HG03280 (cell line): ENCODE measurements around the gene SSBP3.

Source experiments
- ATAC-seq: cut with Tn5 transposase; IDR thresholded peaks from one replicate; pipeline ENCODE4 v1.9.1; 2021; ENCODE audit warnings: mild to moderate bottlenecking, moderate library complexity; ENCODE audit not compliant: unreplicated experiment

SSBP3 gene

DNA sequence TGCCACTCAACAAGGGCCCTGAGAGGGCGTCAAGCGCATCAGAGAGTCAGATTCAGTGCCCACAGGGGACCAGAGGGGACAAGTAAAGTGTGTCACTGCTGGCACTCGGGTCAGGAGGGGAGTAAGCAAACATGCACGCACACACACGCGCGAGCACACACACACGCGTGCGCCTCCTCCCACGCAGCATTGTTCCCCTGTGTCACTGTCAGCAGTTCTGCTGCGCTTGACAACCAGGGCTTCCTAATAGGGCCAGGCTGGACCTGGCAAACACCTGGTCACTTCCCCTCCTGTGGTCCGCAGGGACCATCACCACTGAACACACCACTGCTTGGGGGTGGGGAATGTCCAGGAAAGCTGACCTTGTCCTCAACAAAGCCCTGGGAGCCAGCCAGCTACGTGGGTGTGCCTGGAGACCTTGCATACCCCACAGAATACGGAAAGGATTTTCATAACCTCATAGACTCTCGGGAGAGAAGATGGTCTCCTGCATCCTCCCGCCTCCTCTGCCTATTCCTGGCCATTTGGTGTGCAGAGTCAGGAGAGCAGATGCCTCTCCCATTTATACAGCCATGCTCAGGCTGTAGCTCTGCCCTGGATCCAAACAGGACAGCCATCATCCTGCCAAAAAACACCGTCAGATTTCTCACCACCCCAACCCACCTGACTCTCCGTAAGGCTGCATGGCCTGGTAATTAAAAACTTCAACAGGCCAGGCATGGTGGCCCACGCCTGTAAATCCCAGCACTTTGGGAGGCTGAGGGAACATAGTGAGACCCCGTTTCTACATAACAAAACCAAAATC lies 73.2 kb downstream of the SSBP3 start:
- ATAC-seq: no peak

DNA sequence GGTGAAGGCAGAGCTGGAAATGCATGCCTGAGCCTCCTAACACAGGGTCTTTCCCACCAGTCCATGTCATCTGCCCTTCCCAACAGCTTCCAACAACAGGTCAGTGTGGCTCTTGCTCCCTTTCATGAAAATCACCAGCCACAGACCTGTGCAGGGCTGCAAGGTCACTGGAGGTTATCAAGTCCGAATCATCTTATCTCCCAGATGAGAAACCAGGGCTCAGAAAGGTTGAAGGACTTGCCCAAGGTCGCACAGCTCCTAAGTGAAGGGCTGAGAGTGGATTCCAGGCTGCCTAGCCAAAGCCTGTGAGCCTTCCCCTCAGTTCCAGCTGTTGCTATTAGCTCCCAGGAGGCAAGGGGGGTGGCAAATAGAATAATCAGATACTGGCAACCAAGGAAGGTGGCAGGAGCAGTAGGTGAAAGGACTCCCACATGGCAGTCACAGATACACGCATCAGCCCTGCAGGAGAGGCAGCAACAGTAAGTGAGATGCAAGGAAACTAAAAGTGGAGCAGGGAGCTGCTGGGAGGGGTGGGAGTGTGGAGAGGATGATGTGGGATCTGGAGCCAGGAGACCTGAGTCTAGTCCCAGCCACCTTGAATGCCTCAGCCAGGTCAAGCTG lies 74.2 kb downstream of the SSBP3 start:
- ATAC-seq: no peak

DNA sequence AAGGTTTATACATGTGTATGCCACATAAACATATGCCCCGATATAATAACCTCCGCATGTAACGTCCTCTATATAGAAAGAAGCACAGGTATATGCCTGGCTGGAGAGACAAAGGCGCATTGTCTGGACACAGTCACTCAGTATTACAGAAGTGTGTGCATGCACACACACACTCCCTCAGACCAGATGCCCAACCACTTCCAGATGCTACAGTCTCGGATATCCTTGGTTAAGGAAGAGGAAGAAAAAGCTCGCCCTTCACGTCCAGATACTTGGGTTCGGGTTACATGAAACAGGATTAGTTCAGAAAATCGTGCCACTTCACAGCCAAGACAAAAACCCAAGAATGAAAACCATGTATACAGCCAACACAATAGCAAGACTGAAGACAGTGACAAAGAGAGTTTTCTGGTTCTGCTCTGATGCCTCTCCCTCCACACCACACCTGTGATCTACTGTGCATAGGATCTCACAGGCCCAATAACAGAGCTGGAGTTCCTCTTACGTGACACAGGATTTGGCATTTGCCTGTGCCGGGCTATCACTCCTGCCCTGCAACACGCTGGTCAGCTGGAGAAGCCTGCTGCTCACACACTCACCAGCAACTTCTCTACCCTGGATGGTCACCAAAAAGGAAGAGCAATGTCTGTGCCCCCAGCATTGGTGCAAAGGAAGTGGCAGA lies 75.0 kb downstream of the SSBP3 start:
- no peak for ATAC-seq

GRCh38 chr1:54329312-54330003 lies 76.7 kb downstream of the SSBP3 start:
- no peak for ATAC-seq

GRCh38 chr1:54328066-54328636 lies 78.0 kb downstream of the SSBP3 start:
- no peak for ATAC-seq

DNA sequence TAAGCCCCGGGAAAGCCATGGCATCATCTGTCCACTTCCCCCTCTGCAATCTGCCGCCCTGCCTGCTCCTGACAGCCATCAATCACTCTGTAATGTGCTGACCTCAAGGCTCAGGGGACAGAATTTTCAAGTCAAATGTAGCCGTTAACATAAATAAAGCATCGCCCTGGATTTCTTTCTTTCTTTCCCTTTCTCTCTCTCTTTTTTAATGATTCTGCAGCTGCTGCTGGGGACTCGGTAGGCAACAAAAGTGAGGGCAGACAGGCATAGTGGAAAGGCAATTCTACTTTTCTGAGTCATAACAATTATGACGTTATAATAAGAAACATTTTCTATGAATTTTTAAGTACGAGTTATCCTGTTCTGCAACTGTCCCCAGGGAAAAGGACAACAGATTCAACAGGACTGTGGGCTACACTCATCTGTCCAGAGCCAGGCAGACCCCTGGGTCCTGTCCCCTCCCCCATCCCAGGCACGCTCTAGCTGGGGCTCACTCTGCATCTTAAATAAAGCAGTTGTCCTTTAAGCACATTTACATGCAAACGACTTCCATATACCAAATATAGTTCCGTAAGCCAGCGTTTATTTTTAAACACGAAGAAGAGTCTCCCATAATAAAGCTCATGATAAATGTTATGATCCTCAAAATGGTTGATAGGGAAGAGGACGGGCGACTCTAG lies 78.7 kb downstream of the SSBP3 start:
- ATAC-seq: no peak

GRCh38 chr1:54326543-54327385 lies 79.4 kb downstream of the SSBP3 start:
- ATAC-seq: no peak

- ATAC-seq: no peak
These were observed 80.3 kb downstream of the SSBP3 start for GRCh38 chr1:54325703-54326461.

DNA sequence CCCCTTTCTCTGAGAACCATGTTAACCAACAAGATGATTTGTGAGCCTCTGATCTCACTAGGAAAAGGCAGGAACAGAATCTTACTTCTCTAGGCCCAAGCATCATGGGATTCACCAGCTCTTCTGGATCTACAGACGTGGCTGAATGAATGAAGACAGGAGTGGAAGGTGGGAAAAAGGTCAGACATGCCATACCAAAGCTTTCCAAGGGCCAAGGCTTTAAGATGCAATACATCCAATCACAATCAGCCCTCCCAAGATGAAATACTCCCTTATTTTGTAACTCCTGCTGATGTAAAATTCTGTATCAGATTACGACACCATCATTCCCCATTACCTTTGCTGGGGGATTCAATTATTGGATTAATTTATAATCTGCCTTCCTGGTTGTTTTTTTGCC lies 80.9 kb downstream of the SSBP3 start:
- no peak for ATAC-seq

DNA sequence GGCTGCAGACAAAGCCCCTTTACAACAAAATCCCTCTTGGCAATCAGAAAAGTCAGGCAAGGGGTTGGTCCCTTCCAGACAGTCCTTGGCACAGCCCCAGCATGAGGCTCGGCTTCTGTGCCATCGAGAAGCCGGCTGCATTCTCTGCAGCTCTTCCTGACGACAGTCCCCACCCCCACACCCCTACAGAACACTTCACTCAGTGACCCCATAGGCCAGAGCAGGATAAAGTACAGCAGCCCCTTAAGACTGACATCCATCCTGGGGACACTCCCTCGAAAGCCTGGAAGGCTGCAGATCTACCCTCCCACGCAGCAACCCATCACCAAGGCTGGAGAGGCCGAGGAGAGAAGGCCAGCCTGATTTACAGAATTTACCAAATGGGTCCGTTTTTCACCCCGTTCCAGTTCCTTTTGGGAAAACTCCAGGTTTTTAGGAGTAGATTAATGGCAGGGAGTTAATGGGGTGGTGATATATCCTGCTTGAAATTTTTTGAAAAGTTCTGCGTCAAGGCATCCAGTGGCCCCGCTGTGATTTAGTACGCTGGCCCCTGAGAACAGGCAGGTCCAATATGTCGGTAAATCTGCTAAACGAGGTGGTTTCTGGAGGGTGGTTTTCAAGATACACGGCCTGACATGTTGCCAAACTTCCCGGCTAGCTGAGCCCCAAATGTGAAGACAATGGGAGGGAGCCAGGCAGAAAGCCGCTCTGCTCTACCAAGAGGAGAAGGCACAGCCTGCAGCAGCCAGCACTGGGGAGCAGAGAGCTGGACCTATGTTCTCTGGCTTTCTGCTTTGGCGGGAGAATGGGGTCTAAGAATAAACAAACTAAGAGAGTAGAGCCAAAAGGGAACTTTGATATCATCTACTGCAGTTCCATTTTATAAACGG lies 81.7 kb downstream of the SSBP3 start:
- ATAC-seq: no peak

DNA sequence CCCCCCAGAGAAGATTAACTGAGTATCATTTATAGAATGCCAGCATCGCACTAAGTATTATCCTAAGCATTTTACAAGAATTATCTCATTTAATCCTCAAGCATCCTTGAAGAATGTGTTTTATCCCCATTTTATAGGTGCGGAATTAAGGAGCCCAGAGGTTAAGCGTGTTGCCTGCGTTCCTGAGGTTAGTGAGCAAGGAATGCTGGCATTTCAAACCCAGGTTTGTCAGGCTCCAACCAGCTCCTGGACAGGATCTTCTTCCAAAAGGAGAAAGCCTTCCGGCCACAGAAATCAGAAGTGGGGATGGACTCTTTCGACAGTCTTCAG lies 82.3 kb downstream of the SSBP3 start:
- ATAC-seq: no peak

GRCh38 chr1:54323324-54323739 lies 82.9 kb downstream of the SSBP3 start:
- ATAC-seq: no peak

DNA sequence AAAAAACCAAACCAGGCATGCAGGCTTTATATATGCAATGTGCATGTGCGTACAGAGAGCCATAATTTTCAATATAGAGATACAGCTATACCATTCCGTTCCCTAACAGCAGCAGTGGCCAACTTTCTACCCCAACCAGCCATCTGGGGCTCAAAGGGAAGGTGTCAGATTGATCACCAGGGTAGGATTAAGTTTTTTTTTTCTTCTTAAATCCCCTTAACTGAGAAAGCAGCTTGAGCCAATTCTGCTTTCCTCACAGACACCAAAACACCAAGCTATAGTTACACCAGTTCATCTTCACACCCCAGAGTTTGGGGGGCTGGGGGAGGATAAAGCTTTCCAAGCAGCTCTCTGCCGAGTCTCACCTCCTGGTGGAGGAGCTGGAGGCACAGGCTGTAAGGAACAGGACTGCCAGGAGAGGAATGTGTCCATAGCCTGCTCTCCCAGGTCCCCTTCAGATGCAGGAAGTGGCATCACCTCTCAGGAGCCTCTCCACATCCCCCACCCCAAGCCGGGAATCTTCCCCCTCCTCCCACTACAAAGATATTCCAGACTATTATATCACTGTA lies 87.9 kb downstream of the SSBP3 start:
- no peak for ATAC-seq

GRCh38 chr1:54317084-54317483 lies 89.1 kb downstream of the SSBP3 start:
- ATAC-seq: no peak

- ATAC-seq: no peak
These were observed 91.1 kb downstream of the SSBP3 start for GRCh38 chr1:54315099-54315498.

DNA sequence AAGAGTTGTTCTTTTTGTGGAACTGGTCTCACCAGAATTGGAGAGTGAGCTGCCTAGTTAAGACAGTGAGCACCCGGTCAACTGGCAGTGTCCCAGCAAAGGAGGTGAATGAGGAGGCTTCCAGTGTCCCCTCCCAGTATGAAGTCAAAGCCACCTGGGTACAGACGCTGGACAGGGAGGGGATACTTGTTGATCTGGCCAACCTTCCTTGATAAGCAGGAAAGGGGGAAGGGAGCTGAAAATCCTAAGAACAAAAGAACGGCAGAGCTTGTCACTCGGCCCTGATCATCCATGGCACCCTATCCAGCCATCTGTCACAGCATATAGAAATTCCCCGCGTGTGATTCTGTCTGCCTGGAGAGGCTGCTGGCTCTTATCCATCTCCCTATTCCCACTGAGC lies 91.5 kb downstream of the SSBP3 start:
- ATAC-seq: no peak

GRCh38 chr1:54312796-54313316 lies 93.3 kb downstream of the SSBP3 start:
- ATAC-seq: no peak
